Activated naive CD4-positive, alpha-beta T cell treated with anti-CD3 and anti-CD28 coated beads for 36 hours (primary cell): ENCODE data around the gene PRAMEF10. TPM values are rescaled to one million over a fixed set of nuclear protein-coding genes. Genes with fewer than 3 reads are reported as not detected.
"Not testable (repeated sequence)": the region's sequence is repeated elsewhere in the genome, so short reads cannot be mapped to it uniquely, and the experiment has no call there.

ENCODE experiments used
- CTCF ChIA-PET: fragments of 350-600 bp; sonication (Branson Sonifier 250); formaldehyde crosslinking; loops from one replicate; lab custom pipeline; 2021; ENCODE audit warnings: antibody characterized with exemption; lab: Charles Lee
- DNase-seq: peaks from one replicate; pipeline ENCODE4 v3.0.0-alpha.2; 2020
- H3K27ac Mint-ChIP-seq: one replicate; pipeline ENCODE4 v1.8.0; 2021; ENCODE audit warnings: mild to moderate bottlenecking, mixed read lengths
- H3K27me3 Mint-ChIP-seq: one replicate; pipeline ENCODE4 v1.8.0; 2021; ENCODE audit warnings: low read depth, mixed read lengths
- H3K36me3 Mint-ChIP-seq: one replicate; pipeline ENCODE4 v1.8.0; 2021; ENCODE audit warnings: low read depth, mixed read lengths
- H3K4me1 Mint-ChIP-seq: one replicate; pipeline ENCODE4 v1.8.0; 2021; ENCODE audit warnings: low read depth, mixed read lengths
- H3K4me3 Mint-ChIP-seq: one replicate; pipeline ENCODE4 v1.8.0; 2021; ENCODE audit warnings: mild to moderate bottlenecking, moderate library complexity, mixed read lengths
- H3K9me3 Mint-ChIP-seq: one replicate; pipeline ENCODE4 v1.8.0; 2021; ENCODE audit warnings: mixed read lengths
- intact Hi-C: fragments of 100-400 bp; cut with micrococcal nuclease; formaldehyde crosslinking; loops from one replicate; pipeline ENCODE4 v1.15.1; 2023
- total RNA-seq, 2 experiments: library from RNA; stranded (reverse); gene quantifications; one replicate each; pipeline ENCODE4 v1.2.3, GENCODE V29; 2021

PRAMEF10 gene
- total RNA-seq, 2 experiments from 2014 or later, result not detected

DNA sequence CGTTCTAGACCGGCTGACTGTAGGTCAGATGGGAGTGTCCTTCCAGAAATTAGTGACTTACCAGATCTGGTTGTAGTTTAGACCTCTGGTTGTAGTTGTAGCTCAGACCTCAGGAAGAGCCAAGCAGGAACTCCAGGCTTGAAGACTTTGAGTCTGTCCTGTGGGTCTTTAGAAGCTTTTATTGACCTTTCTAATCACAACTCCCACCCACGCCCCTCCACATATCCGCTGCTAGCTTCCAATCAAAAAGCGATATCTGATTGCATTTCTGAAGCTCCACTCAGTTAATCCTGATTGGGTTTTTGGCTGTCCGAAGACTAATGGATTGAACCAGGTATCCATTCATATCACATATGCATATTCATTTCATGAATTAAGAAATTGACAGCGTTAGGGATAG, 49.5 kb downstream of the PRAMEF10 start, which contains the start of gene HNRNPCL1:
TSS of gene HNRNPCL1 (minus strand) at position 101 of the 400 bp plus-strand sequence. CDS start 431 bp downstream, outside the sequence.
- DNase-seq, H3K36me3 Mint-ChIP-seq, H3K4me3 Mint-ChIP-seq, H3K27ac Mint-ChIP-seq, intact Hi-C loops, H3K9me3 Mint-ChIP-seq, H3K4me1 Mint-ChIP-seq: not testable (repeated sequence)
- peaks cover 21% of the 10 kb centered on the region for H3K27me3 Mint-ChIP-seq
- CTCF ChIA-PET, result interaction anchor here (0.6 kb wide), 1 partner anchor 578 kb away, joined by 3 read pairs; no protein-coding TSS in a partner anchor

Other genes with a start within 250 kb of the PRAMEF10 start
- gene AADACL3, start 182.2 kb downstream of the PRAMEF10 start, total RNA-seq, result not detected
- not detected for gene CFAP107, start 152.1 kb downstream of the PRAMEF10 start, total RNA-seq
- not detected for gene PRAMEF12, start 124.5 kb downstream of the PRAMEF10 start, total RNA-seq
- not detected for gene PRAMEF1, start 106.9 kb downstream of the PRAMEF10 start, total RNA-seq
- not detected for gene PRAMEF11, start 66.9 kb downstream of the PRAMEF10 start, total RNA-seq
- gene HNRNPCL1, start 49.5 kb downstream of the PRAMEF10 start, total RNA-seq, result not detected
- gene PRAMEF2, start 41.2 kb downstream of the PRAMEF10 start, total RNA-seq, result not detected
- gene PRAMEF4, start 12.1 kb downstream of the PRAMEF10 start, total RNA-seq, result not detected
- gene PRAMEF7, start 18.3 kb upstream of the PRAMEF10 start, total RNA-seq, result not detected
- gene PRAMEF6, start 49.3 kb upstream of the PRAMEF10 start, total RNA-seq, result not detected
- gene PRAMEF27, start 158.3 kb upstream of the PRAMEF10 start, total RNA-seq, result not detected
- gene HNRNPCL3, start 162.5 kb upstream of the PRAMEF10 start, total RNA-seq, result not detected
- not detected for gene PRAMEF25, start 172.5 kb upstream of the PRAMEF10 start, total RNA-seq
- not detected for gene HNRNPCL2, start 218.6 kb upstream of the PRAMEF10 start, total RNA-seq